HG03354 (cell line): ENCODE measurements around the gene GCLC.

ENCODE experiments used
- ATAC-seq: cut with Tn5 transposase; IDR thresholded peaks from one replicate; pipeline ENCODE4 v1.9.1; 2021; ENCODE audit warnings: mild to moderate bottlenecking; ENCODE audit not compliant: unreplicated experiment, poor library complexity, severe bottlenecking

The GCLC gene

GRCh38 chr6:53529324-53530036 is 15.4 kb downstream of the GCLC start:
- ATAC-seq: no peak

- ATAC-seq: no peak
These were observed 16.8 kb downstream of the GCLC start for GRCh38 chr6:53528107-53528506.

GRCh38 chr6:53527249-53527765 is 17.6 kb downstream of the GCLC start:
- ATAC-seq: no peak

GRCh38 chr6:53526000-53526399 is 18.9 kb downstream of the GCLC start:
- ATAC-seq: no peak

GRCh38 chr6:53524455-53524815 is 20.5 kb downstream of the GCLC start:
- ATAC-seq: no peak

GRCh38 chr6:53523511-53524454 is 21.1 kb downstream of the GCLC start:
- no peak for ATAC-seq

GRCh38 chr6:53520320-53520928 is 24.5 kb downstream of the GCLC start:
- ATAC-seq: no peak

- ATAC-seq: no peak
These were observed 26.0 kb downstream of the GCLC start for GRCh38 chr6:53518862-53519261.

- ATAC-seq: no peak
These were observed 27.9 kb downstream of the GCLC start for GRCh38 chr6:53517021-53517420.

- ATAC-seq: no peak
These were observed 30.2 kb downstream of the GCLC start for GRCh38 chr6:53514677-53515076.

- ATAC-seq: no peak
These were observed 31.4 kb downstream of the GCLC start for GRCh38 chr6:53513519-53513966.

GRCh38 chr6:53513056-53513455 is 31.8 kb downstream of the GCLC start:
- ATAC-seq: no peak

GRCh38 chr6:53512626-53513025 is 32.3 kb downstream of the GCLC start:
- ATAC-seq: no peak

- ATAC-seq: no peak
These were observed 34.2 kb downstream of the GCLC start for GRCh38 chr6:53510746-53511145.

GRCh38 chr6:53506872-53507271 is 38.0 kb downstream of the GCLC start:
- no peak for ATAC-seq

GRCh38 chr6:53504512-53504911 is 40.4 kb downstream of the GCLC start:
- ATAC-seq: no peak

- no peak for ATAC-seq
These were observed 41.8 kb downstream of the GCLC start for GRCh38 chr6:53503060-53503459.

GRCh38 chr6:53501432-53501831 is 43.5 kb downstream of the GCLC start:
- no peak for ATAC-seq

- no peak for ATAC-seq
These were observed 44.8 kb downstream of the GCLC start for GRCh38 chr6:53500095-53500494.

GRCh38 chr6:53499094-53499493 is 45.8 kb downstream of the GCLC start:
- ATAC-seq: no peak
